ENCODE results near the gene TEX13A.
"Not testable (repeated sequence)": the region's sequence is repeated elsewhere in the genome, so short reads cannot be mapped to it uniquely, and the experiment has no call there.

Gene TEX13A

GRCh38 chrX:105260291-105261043, 40.0 kb upstream of the TEX13A start:
- no peak; the same call in 1 of the 2 replicates for TF ChIP-seq CTCF (IDR thresholded peaks at IDR 0.05; ENCODE audit: low read depth, low read length)
- DNase-seq (ENCODE audit: extremely low read depth, low read depth) = no peak

GRCh38 chrX:105241056-105241455, 20.6 kb upstream of the TEX13A start:
- TF ChIP-seq CTCF (IDR thresholded peaks at IDR 0.05; ENCODE audit: low read depth, low read length) = no peak
- DNase-seq (ENCODE audit: extremely low read depth, low read depth) = no peak

DNA sequence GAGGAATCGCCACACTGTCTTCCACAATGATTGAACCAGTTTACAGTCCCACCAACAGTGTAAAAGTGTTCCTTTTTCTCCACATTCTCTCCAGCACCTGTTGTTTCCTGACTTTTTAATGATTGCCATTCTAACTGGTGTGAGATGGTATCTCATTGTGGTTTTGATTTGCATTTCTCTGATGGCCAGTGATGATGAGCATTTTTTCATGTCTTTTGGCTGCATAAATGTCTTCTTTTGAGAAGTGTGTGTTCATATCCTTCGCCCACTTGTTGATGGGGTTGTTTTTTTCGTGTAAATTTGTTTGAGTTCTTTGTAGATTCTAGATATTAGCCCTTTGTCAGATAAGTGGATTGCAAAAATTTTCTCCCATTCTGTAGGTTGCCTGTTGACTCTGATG, 16.9 kb upstream of the TEX13A start:
- not testable (repeated sequence) for DNase-seq (ENCODE audit: extremely low read depth, low read depth)

DNA sequence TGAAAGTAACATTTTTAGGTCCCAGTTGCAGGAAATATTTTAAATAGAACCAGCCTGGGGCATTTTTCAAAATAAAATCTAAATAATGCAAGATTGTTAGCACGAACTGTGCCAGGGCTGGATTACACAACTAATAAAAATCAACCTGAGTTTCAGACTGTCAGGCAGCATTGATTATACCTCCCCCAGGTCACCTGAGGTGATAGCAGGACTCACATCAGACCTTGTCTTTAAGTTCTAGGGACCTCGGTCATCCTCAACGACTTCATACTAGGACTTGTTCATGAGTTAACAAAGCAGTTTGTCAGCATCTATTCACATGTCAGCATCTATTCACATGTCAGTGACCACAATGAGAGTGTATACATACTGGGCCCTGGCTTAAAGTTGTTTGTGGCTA, 8.7 kb upstream of the TEX13A start:
- TF ChIP-seq CTCF (IDR thresholded peaks at IDR 0.05; ENCODE audit: low read depth, low read length) = no peak
- no peak for DNase-seq (ENCODE audit: extremely low read depth, low read depth)

GRCh38 chrX:105228602-105229001, 8.1 kb upstream of the TEX13A start:
- no peak for TF ChIP-seq CTCF (IDR thresholded peaks at IDR 0.05; ENCODE audit: low read depth, low read length)
- no peak for DNase-seq (ENCODE audit: extremely low read depth, low read depth)

DNA sequence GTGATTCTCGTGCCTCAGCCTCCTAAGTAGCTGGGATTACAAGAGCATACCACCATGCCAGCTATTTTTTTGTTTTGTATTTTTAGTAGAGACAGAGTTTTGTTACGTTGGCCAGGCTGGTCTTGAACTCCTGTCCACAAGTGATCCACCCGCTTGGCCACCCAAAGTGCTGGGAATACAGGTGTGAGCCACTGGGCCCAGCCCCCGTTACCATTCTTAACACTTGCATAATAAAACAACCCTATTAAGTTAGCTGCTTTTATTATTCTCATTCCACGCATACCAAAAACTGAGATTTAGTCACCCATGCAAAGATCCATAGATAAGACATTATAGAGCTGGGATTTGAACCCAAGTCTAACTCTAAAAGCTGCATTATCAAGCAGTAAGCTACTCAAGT, 6.0 kb upstream of the TEX13A start:
- DNase-seq (ENCODE audit: extremely low read depth, low read depth) = no peak
- no peak for TF ChIP-seq CTCF (IDR thresholded peaks at IDR 0.05; ENCODE audit: low read depth, low read length)

- no peak for DNase-seq (ENCODE audit: extremely low read depth, low read depth)
- TF ChIP-seq CTCF (IDR thresholded peaks at IDR 0.05; ENCODE audit: low read depth, low read length) = no peak
Observed at GRCh38 chrX:105221374-105221773, 880 bp upstream of the TEX13A start.

Measured in AG09319 (cell line).